GM12872 (cell line): ENCODE measurements around the gene CD300C.

ENCODE experiments used
- TF ChIP-seq, protein P1 (sequence below): IDR thresholded peaks from 3 replicates; pipeline ENCODE4 v1.5.1; 2011; ENCODE audit warnings: low read depth, mild to moderate bottlenecking, low read length, moderate library complexity; ENCODE audit not compliant: insufficient read depth

CD300C gene

GRCh38 chr17:74527756-74528155, 18.2 kb downstream of the CD300C start:
- TF ChIP-seq, protein P1, sequence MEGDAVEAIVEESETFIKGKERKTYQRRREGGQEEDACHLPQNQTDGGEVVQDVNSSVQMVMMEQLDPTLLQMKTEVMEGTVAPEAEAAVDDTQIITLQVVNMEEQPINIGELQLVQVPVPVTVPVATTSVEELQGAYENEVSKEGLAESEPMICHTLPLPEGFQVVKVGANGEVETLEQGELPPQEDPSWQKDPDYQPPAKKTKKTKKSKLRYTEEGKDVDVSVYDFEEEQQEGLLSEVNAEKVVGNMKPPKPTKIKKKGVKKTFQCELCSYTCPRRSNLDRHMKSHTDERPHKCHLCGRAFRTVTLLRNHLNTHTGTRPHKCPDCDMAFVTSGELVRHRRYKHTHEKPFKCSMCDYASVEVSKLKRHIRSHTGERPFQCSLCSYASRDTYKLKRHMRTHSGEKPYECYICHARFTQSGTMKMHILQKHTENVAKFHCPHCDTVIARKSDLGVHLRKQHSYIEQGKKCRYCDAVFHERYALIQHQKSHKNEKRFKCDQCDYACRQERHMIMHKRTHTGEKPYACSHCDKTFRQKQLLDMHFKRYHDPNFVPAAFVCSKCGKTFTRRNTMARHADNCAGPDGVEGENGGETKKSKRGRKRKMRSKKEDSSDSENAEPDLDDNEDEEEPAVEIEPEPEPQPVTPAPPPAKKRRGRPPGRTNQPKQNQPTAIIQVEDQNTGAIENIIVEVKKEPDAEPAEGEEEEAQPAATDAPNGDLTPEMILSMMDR: no peak

DNA sequence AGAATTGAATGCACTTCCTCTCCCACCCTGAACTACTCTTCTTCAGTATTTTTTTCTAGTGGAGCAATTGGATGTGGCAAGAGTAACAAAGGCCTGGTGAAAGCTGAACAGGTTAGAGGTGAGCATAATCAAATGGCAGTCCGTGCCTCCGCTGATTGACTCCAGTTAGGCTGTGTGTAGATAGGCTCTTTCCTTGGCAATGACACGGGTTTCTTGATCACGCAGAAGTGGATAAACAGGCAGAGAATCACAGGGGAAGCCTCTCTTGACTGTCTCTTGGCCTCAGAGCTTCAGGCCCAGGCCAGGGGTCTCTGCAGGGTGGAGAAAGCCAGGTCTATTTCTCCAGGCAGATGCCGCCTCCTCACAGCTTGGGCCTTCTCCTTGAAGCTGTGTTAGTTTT, 18.8 kb downstream of the CD300C start:
- TF ChIP-seq, protein P1: no peak

GRCh38 chr17:74526681-74527080, 19.2 kb downstream of the CD300C start:
- TF ChIP-seq, protein P1: no peak

DNA sequence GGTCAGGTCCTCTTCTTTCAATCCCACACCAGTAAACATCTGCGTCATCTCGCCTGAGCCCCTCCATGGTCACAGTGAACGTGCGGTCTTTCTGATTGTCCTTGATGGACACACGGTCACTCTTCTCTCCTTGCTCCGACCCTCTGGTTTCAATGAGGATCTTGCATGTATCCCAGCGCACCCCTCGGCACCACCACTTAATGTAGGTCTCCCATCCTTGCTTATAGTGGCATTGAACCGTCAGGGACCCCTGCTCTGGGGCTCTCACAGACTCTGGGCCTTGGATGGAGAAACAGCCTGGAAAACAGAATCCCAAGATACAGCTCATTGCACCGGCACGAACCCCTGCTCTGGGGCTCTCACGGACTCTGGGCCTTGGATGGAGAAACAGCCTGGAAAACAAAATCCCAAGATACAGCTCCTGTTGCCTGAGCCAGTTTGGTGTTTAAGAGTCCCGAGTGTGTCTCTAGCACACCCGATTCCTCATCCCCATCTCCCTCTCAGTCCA, 20.1 kb downstream of the CD300C start:
- TF ChIP-seq, protein P1: no peak

DNA sequence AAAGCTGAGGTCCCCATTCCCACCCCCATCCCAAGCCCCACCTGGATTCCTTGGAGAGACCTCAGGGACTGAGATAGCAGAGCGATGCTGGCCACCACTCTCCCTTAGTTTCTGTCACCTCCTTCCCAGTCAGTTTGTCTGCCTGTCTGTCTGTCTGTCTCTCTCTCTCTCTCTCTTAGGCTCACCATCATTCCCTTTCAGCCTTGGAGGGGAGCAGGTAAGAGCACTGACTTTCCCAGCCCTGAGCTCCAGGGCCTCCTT, 20.5 kb downstream of the CD300C start:
- TF ChIP-seq, protein P1: no peak

- TF ChIP-seq, protein P1: no peak
These were observed 21.1 kb downstream of the CD300C start for GRCh38 chr17:74524653-74525464.

GRCh38 chr17:74523308-74523707, 22.6 kb downstream of the CD300C start:
- TF ChIP-seq, protein P1: no peak
